GM18907 (cell line): Measurements from ENCODE around the gene PHF12.
A peak's percentile ranks its signal among the peaks of the same experiment; 100 is the strongest.
"Not testable (repeated sequence)": the region's sequence is repeated elsewhere in the genome, so short reads cannot be mapped to it uniquely, and the experiment has no call there.

Experiments
- ATAC-seq: cut with Tn5 transposase; IDR thresholded peaks from one replicate; pipeline ENCODE4 v1.9.1; 2021; ENCODE audit warnings: mild to moderate bottlenecking, moderate library complexity; ENCODE audit not compliant: unreplicated experiment

Gene PHF12

DNA sequence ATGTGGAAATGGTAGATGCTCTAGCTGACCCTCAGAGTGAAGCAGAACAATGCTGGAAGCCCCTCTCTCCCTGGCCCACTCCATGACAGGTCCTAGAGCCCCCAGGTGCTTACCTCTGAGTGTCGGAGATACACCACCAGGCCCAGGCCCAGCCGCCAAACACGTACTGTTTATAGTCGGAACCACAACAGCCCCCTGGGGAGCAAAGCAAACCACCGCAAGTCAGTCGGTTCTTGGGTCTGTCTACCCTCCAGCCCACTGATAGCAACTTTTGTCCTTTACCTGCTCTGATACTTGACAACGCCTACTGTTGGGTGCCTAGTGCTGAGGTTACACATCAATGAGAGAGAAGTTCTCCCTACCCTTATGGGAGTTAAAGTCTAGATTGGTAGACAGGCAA, 62.5 kb downstream of the PHF12 start:
- ATAC-seq: no peak

DNA sequence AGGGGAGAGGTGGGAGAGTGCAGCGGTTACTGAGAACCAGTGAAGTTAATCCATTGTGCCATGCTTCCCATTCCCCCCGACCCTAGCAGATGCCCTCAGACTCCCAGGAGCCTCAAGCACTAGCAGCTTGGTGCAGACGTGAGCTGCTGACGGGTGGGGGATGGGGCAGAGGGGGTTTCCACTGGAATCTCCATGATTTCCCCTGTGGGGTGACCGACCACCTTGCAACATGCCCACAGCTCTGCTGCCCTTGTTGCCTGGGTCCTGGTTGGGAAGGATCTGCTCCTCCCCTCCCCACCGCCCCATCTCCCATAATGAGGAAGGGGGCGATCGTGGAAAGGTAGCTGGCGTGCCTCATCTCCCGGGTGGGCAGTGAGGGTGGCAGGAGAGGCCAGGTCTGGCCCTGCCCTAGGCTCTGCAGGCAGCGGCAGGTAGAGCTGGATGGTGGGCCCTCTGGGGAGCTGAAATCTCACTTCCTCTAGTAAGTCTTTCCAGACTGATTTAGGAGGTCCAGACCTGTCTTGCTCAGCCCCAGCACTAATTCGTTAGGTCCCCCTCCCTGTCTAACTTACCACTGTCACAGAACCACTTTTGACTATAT, 63.3 kb downstream of the PHF12 start:
- no peak for ATAC-seq

DNA sequence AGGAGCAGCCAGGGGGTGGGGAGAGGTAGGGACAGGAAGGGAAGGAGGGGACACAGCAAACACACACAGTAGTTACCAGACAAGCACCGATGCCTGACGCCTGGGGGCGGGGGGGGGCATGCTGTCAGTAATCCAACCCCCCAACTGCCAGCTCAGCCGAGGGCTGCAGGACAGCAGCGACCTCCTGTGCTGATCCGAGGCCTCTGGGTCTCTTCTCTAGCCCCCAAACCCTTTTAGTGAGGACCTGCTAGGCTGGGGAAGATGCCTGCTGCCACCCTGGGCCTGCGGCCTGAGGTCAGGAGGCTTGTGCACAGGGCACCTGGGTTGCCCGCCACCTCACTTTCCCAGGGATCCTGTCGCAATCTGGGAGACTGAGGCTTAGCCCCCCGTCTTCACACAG, 65.4 kb downstream of the PHF12 start:
- no peak for ATAC-seq

DNA sequence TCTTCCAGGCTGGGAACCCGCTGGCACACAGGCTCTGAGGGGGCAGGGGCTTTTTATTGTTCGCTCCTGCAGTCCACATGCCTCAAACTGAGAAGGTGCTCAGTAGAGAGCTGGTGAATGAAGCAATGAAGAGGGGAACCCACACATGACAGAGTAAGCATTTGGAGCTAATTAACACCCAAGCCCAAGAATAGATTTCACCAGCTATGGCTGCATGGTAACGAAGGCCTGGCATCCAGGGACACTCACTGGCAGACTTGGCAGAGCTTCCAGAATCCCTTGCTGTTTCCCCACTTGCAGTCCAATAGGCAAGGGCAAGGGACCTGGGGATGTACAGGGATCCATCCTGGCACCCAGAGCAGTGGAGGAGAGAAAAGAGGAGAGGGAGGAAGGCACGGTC, 66.0 kb downstream of the PHF12 start:
- no peak for ATAC-seq

DNA sequence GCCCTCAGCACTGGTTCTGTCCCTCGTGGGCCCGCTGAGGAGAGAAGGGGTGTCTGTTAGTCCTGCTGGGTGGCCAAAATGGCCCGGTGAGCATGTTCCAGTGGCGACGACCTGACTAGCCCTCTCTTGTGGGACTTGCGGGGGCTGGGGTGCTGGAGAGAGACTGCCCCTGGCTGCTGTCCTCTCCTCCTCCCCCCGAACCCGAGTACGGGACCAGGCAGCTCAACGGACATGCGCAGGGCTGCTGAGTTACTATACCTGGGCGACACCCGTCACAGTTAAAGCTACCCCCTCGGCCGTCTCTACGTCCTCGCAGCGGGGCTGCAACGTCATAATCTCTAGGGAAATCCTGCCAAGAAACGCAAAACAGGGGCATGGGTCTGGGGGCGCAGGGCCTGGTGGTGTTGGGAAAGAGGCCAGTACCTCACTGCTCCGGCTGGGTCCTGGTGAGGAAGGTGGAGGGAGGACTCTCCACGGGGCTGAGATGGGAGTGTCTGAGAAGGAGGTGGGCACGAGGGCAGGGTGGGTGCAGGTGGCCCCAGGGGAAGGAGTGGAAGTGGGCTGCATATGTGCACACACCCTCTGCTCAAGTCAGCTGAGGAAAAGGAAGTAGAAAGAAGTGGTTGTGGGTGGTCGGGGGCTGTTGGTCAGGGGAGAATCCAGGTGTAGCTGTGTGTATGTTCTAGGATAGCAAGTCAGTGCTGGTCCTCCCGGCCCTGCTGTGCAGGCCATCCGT, 67.2 kb downstream of the PHF12 start:
- ATAC-seq: no peak

DNA sequence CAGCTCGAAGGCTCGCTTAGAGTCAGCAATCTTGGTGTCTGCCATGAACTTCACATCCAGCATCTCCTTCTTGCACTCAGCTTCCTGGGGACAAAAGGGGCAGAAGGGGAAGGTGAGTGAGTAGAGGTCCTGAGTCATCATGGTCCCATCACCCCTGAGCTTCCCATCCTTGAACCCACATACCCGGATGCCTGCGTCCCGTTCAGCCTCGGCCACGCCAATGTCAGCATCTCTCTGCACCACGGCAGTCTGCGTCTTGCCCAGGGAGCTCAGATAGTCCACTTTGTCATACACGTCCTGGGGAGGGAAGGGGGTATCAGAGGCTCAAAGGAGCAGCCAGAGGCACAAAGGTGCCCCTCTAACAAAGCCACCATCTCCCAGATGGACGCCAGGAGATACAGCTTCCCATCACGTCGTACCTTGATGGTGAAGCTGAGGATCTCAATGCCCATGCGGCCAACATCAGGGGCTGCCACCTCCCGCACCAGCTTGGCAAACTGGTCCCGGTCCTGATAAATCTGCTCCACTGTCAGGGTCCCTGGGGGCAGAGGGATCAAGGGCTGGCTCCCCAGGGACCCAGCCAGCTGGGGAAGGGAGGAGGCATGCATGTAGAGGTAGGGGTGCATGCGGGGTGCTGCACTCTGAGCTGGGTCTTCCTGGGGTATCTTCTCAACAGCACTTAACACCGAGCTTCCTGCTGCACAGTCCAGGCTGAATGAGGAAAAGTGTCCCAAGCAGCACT, 69.0 kb downstream of the PHF12 start:
- no peak for ATAC-seq

DNA sequence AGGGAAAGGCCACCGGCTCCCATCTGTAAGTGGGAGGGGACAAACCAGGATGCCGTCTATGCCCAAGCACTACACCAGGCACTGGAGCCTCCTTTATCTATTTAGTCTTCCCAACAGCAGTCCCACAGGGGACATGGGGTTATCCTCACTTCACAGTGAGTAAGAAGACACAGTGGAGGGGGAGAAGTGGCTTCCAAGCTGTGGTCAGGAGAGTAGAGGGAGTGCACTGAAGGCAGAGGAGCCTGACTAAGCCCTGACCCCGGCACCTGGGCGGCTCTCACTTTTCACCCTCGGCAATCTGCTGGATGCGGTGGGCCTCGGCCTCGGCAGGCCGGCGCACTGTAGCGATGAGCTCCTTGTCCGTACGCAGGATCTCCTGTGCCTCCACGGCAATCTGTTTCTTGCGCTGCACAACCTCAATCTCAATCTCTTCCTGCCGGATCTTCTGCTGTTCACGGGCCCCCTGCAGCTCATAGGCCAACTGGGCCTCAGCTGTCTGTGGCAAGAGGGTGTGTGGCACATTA, 69.7 kb downstream of the PHF12 start:
- ATAC-seq: no peak

DNA sequence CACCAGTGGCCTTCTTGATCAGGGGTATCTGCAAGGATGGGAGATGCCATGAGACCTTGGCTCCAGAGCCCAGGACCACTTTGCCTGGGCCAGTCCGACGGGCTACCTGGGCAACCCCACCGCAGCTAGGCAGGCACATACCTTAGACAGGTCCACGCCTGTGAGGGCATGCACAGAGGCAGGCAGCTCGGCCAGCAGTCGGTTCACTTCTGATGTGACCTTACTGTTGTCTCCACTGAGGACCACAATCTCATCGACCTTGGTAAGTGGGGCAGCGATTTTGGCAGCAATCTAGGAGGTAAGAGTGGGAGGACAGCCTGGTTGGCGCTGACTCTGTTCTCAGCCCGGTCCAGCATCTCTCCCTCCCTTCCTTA, 70.8 kb downstream of the PHF12 start:
- ATAC-seq: no peak

DNA sequence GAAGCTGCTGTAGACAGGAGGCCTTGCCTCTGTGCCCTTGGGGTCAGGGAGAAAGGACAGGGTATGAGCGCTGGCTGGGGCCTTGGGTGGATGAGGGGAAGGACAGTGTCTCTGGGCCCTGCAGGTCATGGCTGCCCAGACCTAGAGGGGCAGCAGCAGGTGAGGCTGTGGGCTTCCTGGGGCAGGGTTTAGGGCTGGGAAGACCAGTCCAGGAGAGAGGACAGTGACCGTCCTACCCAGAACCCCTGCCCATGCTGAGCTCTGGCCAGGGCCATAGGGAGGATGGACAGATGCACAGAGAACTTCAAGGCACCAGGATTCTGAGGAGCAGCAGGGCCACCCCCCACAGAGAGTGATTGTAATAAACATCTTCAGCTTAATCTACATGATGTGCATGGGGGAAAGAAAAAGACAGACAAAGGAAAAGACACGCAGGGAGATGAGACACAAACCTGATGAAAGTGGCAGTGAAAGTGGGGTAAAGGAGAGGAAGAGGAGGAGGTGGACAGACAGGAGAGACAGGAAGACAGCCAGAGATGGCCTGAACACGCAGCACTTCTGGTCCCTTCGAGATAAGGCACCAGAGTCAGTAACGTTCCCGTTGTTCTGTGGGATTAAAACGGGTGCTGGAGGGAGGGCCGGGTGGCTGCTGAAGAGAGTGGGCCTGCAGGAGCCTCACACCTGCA, 71.3 kb downstream of the PHF12 start:
- ATAC-seq: no peak

DNA sequence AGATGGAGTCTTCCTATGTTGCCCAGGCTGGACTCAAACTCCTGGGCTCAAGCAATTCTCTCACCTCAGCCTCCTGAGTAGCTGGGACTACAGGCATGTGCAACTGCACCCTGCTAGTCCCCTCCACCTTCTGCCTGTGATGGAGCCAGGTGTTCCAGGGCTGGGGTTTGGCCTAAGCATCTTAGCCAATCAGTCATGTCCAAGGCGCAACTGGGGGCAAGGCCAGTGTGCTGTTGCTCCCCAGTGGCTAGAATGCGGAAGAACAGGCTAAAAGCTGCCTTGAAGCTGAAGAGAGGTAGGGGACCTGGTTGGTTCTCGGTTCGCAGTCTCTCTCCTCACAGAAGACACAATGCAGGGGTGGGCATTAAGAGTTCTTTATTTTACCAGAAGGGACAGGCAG, 72.3 kb downstream of the PHF12 start:
- ATAC-seq: no peak

DNA sequence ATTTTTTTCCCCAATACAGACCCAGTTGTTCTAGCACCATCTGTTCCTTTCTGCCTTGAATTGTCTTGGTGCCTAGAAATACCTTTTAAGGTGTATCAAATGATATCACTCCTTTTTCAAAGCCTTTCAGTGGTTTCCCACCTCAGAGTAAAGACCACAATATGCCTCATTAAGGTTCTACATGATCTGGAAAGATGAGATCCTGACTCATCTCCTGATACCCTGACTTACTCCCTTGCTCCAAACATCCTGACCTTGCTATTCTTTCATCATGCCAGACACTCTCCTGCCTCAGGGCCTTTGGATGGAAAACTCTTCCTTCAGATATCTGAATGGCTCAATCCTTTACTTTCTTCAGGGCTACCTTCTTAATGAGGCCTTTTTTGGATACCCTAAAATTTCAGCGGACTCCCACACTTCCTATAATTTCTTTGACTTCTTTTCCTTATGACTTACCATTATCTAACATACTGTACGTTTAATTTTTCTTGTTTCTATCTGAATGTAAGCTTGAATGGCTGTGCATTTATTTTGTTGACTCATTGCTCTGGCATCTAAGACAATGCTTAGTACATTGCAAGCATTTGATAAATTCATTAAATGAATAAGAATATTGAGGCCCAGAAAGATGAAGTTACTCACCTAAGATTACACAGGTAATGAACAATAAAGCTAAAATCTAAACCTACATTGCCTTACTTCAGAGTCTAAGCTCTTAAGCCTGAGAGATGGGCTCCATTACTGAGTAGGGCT, 73.0 kb downstream of the PHF12 start:
- ATAC-seq: no peak

DNA sequence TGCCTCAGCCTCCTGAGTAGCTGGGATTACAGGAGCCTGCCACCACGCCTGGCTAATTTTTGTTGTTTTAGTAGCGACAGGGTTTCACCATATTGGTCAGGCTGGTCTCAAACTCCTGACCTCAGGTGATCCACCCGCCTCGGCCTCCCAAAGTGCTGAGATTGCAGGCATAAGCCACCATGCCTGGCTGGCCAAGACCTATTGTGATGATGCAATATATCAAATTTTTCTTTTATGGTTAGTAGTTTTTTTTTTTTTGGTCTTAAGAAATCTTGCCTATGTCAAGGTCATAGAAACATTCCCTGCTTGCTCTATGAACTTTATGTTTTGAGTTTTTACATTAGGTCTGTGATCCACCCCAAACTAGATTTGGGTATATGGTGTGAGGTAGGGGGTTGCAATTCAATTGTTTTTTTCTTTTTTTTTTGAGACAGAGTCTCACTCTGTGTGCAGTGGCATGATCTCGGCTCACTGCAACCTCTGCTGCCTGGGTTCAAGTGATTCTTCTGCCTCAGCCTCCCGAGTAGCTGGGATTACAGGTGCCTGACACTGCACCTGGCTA, 74.1 kb downstream of the PHF12 start:
- not testable (repeated sequence) for ATAC-seq

DNA sequence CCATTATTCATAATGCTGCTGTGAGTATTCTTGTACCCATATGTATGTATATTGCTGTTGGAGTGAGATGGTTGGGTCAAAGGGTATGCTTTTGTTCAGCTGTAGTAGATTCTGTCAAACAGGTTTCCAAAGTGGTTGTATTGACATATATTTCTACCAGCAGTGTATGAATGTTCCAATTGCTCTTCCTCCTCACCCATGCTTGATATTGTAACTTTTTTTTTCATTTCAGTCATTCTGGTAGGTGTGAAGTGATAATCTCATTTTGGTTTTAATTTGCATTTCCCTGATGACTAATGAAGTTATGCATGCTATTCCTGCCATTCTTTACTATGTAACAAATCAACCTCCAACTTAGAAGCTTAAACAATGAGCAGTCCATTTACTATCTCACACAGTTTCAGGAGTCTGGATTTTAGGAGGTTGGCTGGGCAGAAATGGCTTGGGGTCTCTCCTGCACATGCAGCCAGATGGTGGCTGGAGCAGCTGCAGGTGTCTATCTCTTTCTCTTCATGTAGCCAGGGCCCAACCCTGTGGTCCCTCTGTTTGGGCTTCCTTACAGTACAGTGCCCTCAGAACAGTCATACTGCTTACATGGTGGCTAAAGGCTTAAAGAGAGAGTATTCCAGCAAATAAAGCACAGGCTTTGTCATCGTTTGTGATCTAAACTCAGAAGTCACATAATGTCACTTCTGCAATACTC, 75.3 kb downstream of the PHF12 start:
- no peak for ATAC-seq

DNA sequence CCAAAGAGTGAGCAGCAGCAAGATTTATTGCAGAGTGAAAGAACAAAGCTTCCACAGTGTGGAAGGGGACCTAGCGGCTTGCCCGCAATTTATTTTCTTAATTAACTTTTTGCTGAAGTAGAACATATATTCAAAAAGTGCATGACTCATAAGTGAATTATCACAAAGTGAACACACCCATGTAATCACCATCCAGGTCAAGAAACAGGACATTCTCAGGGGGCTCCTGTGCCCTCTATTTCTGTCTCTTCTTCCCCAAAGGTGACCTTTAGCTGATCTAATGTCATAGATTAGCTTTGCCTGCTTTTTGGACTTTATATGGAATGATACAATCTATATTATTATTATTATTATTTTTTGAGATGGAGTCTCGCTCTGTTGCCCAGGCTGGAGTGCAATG, 76.6 kb downstream of the PHF12 start:
- no peak for ATAC-seq

DNA sequence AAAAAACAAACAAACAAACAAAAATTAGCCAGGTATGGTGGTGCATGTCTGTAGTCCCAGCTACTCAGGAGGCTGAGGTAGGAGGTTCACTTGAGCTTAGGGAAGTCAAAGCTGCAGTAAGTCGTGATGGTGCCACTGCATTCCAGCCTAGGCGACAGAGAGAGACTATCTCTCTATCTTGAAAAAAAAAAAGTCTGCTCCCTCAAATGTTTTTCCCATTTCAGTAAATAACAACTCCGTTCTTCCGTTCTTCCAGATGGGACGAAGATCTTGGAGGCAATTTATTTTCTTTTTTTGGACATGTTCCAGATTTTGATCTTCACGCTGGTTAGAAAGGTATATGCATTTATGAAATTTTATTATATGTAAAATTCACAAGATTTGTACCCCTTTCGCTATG, 77.5 kb downstream of the PHF12 start:
- ATAC-seq: no peak

DNA sequence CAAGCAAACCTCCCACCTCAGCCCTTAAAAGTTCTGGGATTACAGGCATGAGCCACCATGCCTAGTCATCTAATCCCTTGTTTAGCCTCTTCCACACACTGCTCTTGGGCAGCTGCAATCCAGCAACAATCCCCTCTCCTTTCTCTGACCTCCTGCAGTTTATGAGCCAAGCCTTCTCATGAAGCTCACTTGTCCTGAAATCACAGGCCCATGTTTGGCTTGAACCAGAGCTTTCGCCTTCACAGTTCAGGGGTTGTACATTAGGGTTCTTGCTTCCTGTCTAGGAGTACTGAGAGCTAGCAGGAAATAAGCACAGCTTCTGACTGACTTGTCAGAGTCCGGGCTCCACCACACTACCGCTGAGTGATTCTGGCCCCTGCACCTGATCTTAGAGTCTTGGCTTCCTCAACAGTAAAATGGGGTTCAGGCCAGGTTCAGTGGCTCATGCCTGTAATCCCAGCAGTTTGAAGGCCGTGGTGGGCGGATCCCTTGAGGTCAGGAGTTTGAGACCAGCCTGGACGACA, 80.2 kb downstream of the PHF12 start:
- peak; percentile 91 for ATAC-seq

DNA sequence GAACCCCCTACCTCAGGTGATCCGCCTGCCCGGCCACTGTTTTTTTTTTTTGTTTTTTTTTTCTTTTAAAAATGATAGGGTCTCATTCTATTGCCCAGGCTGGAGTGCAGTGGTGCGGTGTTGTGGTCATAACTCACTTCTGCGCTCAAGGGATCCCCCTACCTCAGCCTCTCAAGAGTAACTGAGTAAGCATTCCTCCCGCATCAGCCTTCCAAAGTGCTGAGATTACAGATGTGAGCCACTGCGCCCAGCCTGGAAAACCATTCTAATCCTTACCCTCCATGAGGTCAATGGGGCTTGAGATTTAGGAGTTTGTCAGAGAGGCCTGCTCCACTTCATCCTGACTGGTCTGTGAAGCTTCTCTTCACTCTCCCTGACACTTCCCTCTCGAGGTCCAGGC, 84.0 kb downstream of the PHF12 start:
- no peak for ATAC-seq

DNA sequence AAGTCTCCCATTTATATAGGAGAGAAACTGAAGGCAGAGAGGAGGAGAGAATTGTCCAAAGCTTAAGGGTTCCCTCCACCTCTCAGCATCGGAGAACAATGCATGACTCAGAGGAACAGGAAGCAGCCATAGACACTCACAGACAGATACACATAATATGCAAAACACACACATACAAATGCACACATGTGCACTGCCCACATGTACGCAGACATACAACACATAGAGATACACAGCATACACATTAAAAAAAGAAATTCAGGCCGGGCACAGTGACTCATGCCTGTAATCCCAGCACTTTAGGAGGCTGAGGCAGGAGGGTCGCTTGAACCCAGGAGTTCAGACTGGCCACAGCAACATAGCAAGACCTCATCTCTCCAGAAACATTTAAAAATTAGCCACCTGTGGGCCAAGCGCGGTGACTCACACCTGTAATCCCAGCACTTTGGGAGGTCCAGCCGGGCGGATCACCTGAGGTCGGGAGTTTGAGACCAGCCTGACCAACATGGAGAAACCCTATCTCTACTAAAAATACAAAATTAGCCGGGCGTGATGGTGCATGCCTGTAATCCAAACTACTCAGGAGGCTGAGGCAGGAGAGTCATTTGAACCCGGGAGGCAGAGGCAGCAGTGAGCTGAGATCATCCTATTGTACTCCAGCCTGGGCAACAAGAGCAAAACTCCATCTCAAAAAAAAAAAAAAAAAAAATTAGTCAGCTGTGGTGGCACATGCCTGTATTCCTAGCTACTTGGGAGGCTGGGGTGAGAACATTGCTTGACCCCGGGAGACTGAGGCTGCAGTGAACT, 85.2 kb downstream of the PHF12 start:
- ATAC-seq: peak; percentile 49
